Stomach (tissue), 9 donors: ENCODE data around the gene LRFN2. TPM values are rescaled to one million over a fixed set of nuclear protein-coding genes. Genes with fewer than 3 reads are reported as not detected.
A peak's percentile ranks its signal among the peaks of the same experiment; 100 is the strongest.

ENCODE experiments used
- DNase-seq, 2 donors: peaks; one replicate each; pipeline versions ENCODE4 v3.0.0 to v3.0.0-alpha.2; 2013 to 2019
- H3K27ac ChIP-seq, 5 donors: fragments of 200-600 bp in 4 of 5; sonication (generic) in 4 of 5; one replicate each; pipeline ENCODE4 v1.5.1; 2013 to 2019; ENCODE audit warnings: mild to moderate bottlenecking in 1 of 5, moderate library complexity in 1 of 5
- H3K27me3 ChIP-seq, 3 donors: fragments of 200-600 bp; sonication (generic); one replicate each; pipeline ENCODE4 v1.5.1; 2017 to 2019; ENCODE audit warnings: mixed run types in 1 of 3
- H3K36me3 ChIP-seq, 4 donors: fragments of 200-600 bp; sonication (generic); 1 replicate in 3 of 4; 2 replicates in 1 of 4; pipeline ENCODE4 v1.5.1; 2016 to 2019
- H3K4me1 ChIP-seq, 4 donors: fragments of 200-600 bp; sonication (generic); one replicate each; pipeline ENCODE4 v1.5.1; 2016 to 2019
- H3K4me3 ChIP-seq, 4 donors: fragments of 200-600 bp; sonication (generic) in 3 of 4; one replicate each; pipeline ENCODE4 v1.5.1; 2016 to 2019; ENCODE audit warnings: mild to moderate bottlenecking in 1 of 4
- H3K9me3 ChIP-seq, 4 donors: fragments of 200-600 bp; sonication (generic); one replicate each; pipeline ENCODE4 v1.5.1; 2016 to 2019
- EP300 ChIP-seq: sonication (generic); formaldehyde crosslinking; IDR thresholded peaks from one replicate; pipeline ENCODE4 v1.6.1; 2017; ENCODE audit warnings: antibody characterized with exemption
- POLR2A ChIP-seq, 4 donors: fragments of 450-650 bp; IDR thresholded peaks; one replicate each; pipeline ENCODE4 v1.6.1; 2016; ENCODE audit warnings: antibody characterized with exemption in 4 of 4, control low read depth in 2 of 4, mild to moderate bottlenecking in 1 of 4, moderate library complexity in 1 of 4
- POLR2AphosphoS5 ChIP-seq, 3 donors: sonication (generic); formaldehyde crosslinking; IDR thresholded peaks; one replicate each; pipeline ENCODE4 v1.6.1; 2016; ENCODE audit warnings: antibody characterized with exemption in 3 of 3
- WGBS, 5 donors: extraction: QIAGEN DNeasy Blood & Tissue Kit in 3 of 5; methylation state at CpG; one replicate each; pipeline versions ENCODE4 v1.1.5 to v1.1.7; 2013 to 2018; 5-methylcytosine and 5-hydroxymethylcytosine counted together
- intact Hi-C: fragments of 100-400 bp; cut with DNase I; formaldehyde crosslinking; loops from one replicate; pipeline ENCODE4 v1.15.1; 2023; ENCODE audit warnings: low total_unique reads
- polyA plus RNA-seq, 3 donors: library from polyadenylated mRNA; stranded (reverse); fragments of 200-250 nt; gene quantifications; one replicate each; pipeline ENCODE4 v1.2.3, GENCODE V29; 2013
- total RNA-seq, 5 donors: library from RNA; depleted of rRNA; stranded (reverse); fragments of >200 nt; gene quantifications; one replicate each; pipeline versions ENCODE4 v1.1.0 to v1.2.3, GENCODE V29; 2014 to 2016
- TF ChIP-seq, protein P1 (sequence below), 7 experiments: fragments of 450-650 bp in 4 of 7; fragments of 200-600 bp in 3 of 7; sonication (generic) in 3 of 7; IDR thresholded peaks; one replicate each; pipeline ENCODE4 v1.5.1; 2016 to 2019; ENCODE audit warnings: antibody characterized with exemption in 7 of 7, control low read depth in 2 of 7, mild to moderate bottlenecking in 1 of 7
- donor health status: healthy with polysubstance abuse.
- donor health status: Bipolar disorder and iron deficiency.
- donor health status: healthy.

LRFN2 gene
- total and polyA plus RNA-seq, 8 donors = 0.10 TPM; not detected in 7

DNA sequence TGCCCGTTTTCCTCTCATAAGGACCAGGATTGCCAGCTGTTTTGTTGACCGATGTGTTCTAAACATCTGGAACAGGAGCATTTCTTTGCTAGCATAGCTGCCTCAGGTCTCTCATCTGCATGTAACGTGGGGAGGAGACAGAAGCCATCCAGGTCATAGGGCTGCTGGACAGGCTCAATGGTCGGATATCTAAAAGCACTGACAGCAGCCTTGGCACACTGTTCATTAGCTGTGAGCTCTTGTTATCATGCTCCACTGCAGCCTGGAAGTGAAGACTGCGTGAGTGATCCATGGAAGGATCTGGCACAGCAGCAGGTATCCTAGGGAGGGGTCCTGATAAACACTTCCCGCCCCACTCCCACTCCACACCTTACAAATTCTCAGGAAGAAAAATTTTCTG lies 175.3 kb downstream of the LRFN2 start:
- no peaks in the 10 kb centered on the region for H3K27me3 ChIP-seq
- no peaks in the 10 kb centered on the region for H3K36me3 ChIP-seq
- no peaks in the 10 kb centered on the region for H3K9me3 ChIP-seq
- H3K4me1 ChIP-seq = peaks cover 0 to under 1% (median 0%) of the 10 kb centered on the region in 4 donors
- intact Hi-C loops = no loop called here
- 73 to 81% (median 78%) methylated on average over 6 of the region's 6 CpGs for WGBS, 5 donors
- no peak for DNase-seq
- H3K27ac ChIP-seq = no peak overlapping the region
- no peak overlapping the region for H3K4me3 ChIP-seq
- TF ChIP-seq POLR2AphosphoS5 (IDR thresholded peaks at IDR 0.05) (no peak), EP300 (no peak), POLR2A (IDR thresholded peaks at IDR 0.05) (no peak)
- TF ChIP-seq, protein P1, sequence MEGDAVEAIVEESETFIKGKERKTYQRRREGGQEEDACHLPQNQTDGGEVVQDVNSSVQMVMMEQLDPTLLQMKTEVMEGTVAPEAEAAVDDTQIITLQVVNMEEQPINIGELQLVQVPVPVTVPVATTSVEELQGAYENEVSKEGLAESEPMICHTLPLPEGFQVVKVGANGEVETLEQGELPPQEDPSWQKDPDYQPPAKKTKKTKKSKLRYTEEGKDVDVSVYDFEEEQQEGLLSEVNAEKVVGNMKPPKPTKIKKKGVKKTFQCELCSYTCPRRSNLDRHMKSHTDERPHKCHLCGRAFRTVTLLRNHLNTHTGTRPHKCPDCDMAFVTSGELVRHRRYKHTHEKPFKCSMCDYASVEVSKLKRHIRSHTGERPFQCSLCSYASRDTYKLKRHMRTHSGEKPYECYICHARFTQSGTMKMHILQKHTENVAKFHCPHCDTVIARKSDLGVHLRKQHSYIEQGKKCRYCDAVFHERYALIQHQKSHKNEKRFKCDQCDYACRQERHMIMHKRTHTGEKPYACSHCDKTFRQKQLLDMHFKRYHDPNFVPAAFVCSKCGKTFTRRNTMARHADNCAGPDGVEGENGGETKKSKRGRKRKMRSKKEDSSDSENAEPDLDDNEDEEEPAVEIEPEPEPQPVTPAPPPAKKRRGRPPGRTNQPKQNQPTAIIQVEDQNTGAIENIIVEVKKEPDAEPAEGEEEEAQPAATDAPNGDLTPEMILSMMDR (IDR thresholded peaks at IDR 0.05) = no peak

DNA sequence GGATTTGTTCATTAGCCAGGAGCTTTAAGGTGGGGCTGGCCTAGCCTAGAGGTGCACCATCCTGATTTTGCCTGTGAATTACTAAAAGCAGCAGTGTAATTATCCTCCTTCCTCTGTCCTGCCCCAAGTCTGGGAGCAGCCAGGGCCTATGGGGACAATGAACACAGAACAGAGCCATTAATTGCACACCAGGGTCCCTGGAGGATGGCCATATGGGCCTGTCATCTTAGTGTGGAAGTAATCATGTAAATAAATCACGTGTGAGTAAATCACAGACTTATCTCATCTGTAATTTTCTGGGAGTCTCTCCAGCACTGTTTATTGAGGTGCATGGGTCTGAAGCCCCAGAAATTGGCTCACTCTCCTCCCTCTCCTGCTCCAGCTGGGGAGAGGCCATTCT lies 176.3 kb downstream of the LRFN2 start:
- H3K4me1 ChIP-seq = no peaks in the 10 kb centered on the region
- H3K9me3 ChIP-seq = no peaks in the 10 kb centered on the region
- no peaks in the 10 kb centered on the region for H3K27me3 ChIP-seq
- DNase-seq = no peak
- intact Hi-C loops = no loop called here
- no peak overlapping the region for H3K4me3 ChIP-seq
- H3K27ac ChIP-seq = no peak overlapping the region
- TF ChIP-seq, protein P1 (IDR thresholded peaks at IDR 0.05) = no peak
- TF ChIP-seq EP300 = no peak
- no peak for TF ChIP-seq POLR2AphosphoS5 (IDR thresholded peaks at IDR 0.05)
- TF ChIP-seq POLR2A (IDR thresholded peaks at IDR 0.05) = no peak
- no peaks in the 10 kb centered on the region for H3K36me3 ChIP-seq
- 0 to 30% (median 15%) methylated on average over 1 of the region's 1 CpG for WGBS, 5 donors

DNA sequence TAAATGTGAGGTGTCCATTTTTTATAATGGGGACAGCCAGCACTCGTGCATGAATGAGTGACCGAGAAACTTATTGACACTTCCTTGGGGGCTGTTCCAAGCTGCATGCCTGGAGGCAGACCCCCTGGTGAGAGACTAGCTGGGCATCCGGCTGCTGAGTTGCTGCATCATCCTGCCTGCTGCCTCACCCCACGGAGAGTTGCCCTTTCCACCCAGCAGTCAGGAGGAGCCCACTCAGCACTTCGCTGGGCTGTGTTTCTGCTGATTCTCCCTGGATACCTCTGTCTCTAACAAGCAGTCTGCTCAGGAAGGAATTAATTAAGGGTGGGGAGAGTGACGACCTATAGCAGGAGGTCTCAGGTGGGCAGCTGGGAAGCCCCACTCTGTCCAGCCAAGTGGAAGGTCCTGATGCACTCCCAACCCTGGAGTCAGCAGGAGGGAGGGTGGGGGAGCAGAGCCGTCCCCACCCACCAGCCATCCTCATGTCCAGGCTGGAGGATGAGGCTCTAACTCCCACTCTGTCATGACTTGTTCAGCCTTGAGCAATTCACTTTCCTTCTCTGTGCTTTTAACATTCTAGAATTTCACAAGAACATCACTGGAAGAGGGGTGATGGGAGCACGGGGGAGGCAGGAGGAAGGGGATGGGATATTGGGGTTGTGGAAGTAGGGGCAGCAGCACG lies 177.3 kb downstream of the LRFN2 start:
- Histone ChIP-seq H3K4me3 (no peak overlapping the region), H3K9me3 (no peaks in the 10 kb centered on the region), H3K4me1 (no peaks in the 10 kb centered on the region), H3K36me3 (no peaks in the 10 kb centered on the region), H3K27ac (no peak overlapping the region), H3K27me3 (no peaks in the 10 kb centered on the region)
- DNase-seq = peak in 1 of 2 donors; percentile 37
- intact Hi-C loops = no loop called here
- 65 to 81% (median 70%) methylated on average over 9 of the region's 9 CpGs for WGBS, 5 donors
- TF ChIP-seq POLR2AphosphoS5 (IDR thresholded peaks at IDR 0.05) (no peak), POLR2A (IDR thresholded peaks at IDR 0.05) (no peak), EP300 (no peak)
- TF ChIP-seq, protein P1 (IDR thresholded peaks at IDR 0.05) = no peak

DNA sequence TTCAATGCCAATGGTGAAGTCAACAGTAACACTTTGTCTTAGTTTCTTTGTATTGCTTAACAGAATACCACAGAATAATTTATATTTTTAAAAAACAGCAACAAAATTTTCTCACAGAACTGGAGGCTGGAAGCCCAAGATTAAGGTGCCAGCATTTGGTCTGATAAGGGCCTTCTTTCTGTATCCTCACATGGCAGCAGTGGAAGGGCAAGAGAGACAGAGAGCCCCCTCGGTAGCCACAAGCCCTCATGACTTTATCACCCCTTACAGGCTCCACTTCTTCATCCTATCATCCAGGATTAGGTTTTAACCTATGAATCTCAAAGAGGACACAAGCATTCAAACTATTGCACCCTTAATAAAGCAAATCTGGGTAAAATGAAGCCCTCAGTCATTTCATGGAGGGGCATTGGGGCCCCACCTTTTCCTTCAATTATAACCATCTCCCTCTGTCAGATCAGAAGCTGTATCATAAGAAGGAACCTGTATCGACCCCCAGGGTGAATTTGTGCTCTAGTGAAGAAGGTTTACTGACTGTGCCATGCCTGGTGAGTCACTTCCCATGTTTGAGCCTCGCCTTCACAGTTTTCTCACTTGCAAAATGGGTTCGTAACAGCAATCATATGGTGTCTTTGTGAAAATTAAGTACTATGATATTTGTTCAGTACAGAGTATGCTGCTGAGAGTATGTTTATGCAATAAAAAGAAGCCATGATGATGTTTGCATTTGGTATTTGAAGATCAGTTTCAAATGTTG lies 178.2 kb downstream of the LRFN2 start:
- H3K27ac ChIP-seq = no peak overlapping the region
- no peak for DNase-seq
- 82 to 87% (median 83%) methylated on average over 4 of the region's 4 CpGs for WGBS, 5 donors
- no peak overlapping the region for H3K4me3 ChIP-seq
- no peaks in the 10 kb centered on the region for H3K9me3 ChIP-seq
- no peaks in the 10 kb centered on the region for H3K36me3 ChIP-seq
- TF ChIP-seq, protein P1 (IDR thresholded peaks at IDR 0.05) = no peak
- TF ChIP-seq EP300 = no peak
- TF ChIP-seq POLR2AphosphoS5 (IDR thresholded peaks at IDR 0.05) = no peak
- TF ChIP-seq POLR2A (IDR thresholded peaks at IDR 0.05) = no peak
- no peaks in the 10 kb centered on the region for H3K4me1 ChIP-seq
- intact Hi-C loops = no loop called here
- no peaks in the 10 kb centered on the region for H3K27me3 ChIP-seq
